ENCODE measurements around the gene OR51E2.

The OR51E2 gene

GRCh38 chr11:4680341-4680740, 17.3 kb downstream of the OR51E2 start:
- ChIA-PET POLR2A (no interaction called here), CTCF (no interaction called here)
- WGBS (ENCODE audit: insufficient coverage), result 0% methylated on average over 1 of the region's 3 CpGs
- H3K27me3 ChIP-seq (replicated peaks in 2 of 5; ENCODE audit: control insufficient read depth in 4 of 5, insufficient read depth in 5 of 5, low read length in 4 of 5), result no peaks in the 10 kb centered on the region
- H3K4me3 ChIP-seq (ENCODE audit: control insufficient read depth in 1 of 7, extremely low read depth in 1 of 7, insufficient read depth in 4 of 7, low read depth in 2 of 7, low read length in 6 of 7), result no peak overlapping the region
- no peaks in the 10 kb centered on the region for H3K36me3 ChIP-seq (ENCODE audit: control insufficient read depth in 4 of 4, insufficient read depth in 4 of 4, low read length in 3 of 4)
- no peak overlapping the region for H3K27ac ChIP-seq (ENCODE audit: insufficient read depth in 1 of 2, low read depth in 1 of 2, low read length in 2 of 2, poor library complexity in 1 of 2, severe bottlenecking in 2 of 2)
- DNase-seq, result no peak
- no peaks in the 10 kb centered on the region for H3K4me1 ChIP-seq (ENCODE audit: control extremely low read depth in 1 of 4, control insufficient read depth in 4 of 4, insufficient read depth in 4 of 4, low read length in 3 of 4)
- no peaks in the 10 kb centered on the region for H3K9me3 ChIP-seq (ENCODE audit: control extremely low read depth in 1 of 5, control insufficient read depth in 4 of 5, insufficient read depth in 2 of 5, low read depth in 1 of 5, low read length in 4 of 5)

GRCh38 chr11:4677948-4678347, 19.7 kb downstream of the OR51E2 start:
- H3K27ac ChIP-seq (ENCODE audit: insufficient read depth in 1 of 2, low read depth in 1 of 2, low read length in 2 of 2, poor library complexity in 1 of 2, severe bottlenecking in 2 of 2), result no peak overlapping the region
- ChIA-PET CTCF (no interaction called here), POLR2A (no interaction called here)
- H3K9me3 ChIP-seq (ENCODE audit: control extremely low read depth in 1 of 5, control insufficient read depth in 4 of 5, insufficient read depth in 2 of 5, low read depth in 1 of 5, low read length in 4 of 5), result no peaks in the 10 kb centered on the region
- H3K36me3 ChIP-seq (ENCODE audit: control insufficient read depth in 4 of 4, insufficient read depth in 4 of 4, low read length in 3 of 4), result no peaks in the 10 kb centered on the region
- DNase-seq, result no peak
- WGBS (ENCODE audit: insufficient coverage), result 100% methylated on average over 1 of the region's 2 CpGs
- no peaks in the 10 kb centered on the region for H3K4me1 ChIP-seq (ENCODE audit: control extremely low read depth in 1 of 4, control insufficient read depth in 4 of 4, insufficient read depth in 4 of 4, low read length in 3 of 4)
- H3K27me3 ChIP-seq (replicated peaks in 2 of 5; ENCODE audit: control insufficient read depth in 4 of 5, insufficient read depth in 5 of 5, low read length in 4 of 5), result no peaks in the 10 kb centered on the region
- no peak overlapping the region for H3K4me3 ChIP-seq (ENCODE audit: control insufficient read depth in 1 of 7, extremely low read depth in 1 of 7, insufficient read depth in 4 of 7, low read depth in 2 of 7, low read length in 6 of 7)

DNA sequence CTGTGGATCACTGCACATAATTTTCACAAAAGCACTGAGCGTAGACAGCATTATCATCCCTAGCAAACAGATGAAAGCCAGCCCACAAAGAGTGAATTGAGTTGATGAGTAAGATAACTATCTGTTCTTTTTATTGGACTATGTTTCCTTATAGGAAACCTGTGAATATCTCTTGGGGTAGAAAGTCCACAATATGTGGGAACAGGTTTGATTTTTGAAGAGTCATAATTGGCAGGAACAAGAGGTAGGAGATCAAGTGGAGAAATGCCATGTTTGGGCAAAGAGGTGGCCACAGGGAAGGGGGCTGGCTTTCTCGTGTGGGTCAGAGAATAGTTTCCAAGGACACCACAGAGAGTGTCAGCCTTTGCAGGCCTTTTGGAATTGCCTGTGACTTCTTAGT, 23.9 kb downstream of the OR51E2 start:
- DNase-seq, result no peak
- POLR2A ChIA-PET, result no interaction called here
- no peaks in the 10 kb centered on the region for H3K4me1 ChIP-seq (ENCODE audit: control extremely low read depth in 1 of 4, control insufficient read depth in 4 of 4, insufficient read depth in 4 of 4, low read length in 3 of 4)
- H3K9me3 ChIP-seq (ENCODE audit: control extremely low read depth in 1 of 5, control insufficient read depth in 4 of 5, insufficient read depth in 2 of 5, low read depth in 1 of 5, low read length in 4 of 5), result no peaks in the 10 kb centered on the region
- H3K36me3 ChIP-seq (ENCODE audit: control insufficient read depth in 4 of 4, insufficient read depth in 4 of 4, low read length in 3 of 4), result no peaks in the 10 kb centered on the region
- no peak overlapping the region for H3K4me3 ChIP-seq (ENCODE audit: control insufficient read depth in 1 of 7, extremely low read depth in 1 of 7, insufficient read depth in 4 of 7, low read depth in 2 of 7, low read length in 6 of 7)
- 67% methylated on average over 1 of the region's 2 CpGs for WGBS (ENCODE audit: insufficient coverage)
- peaks cover 0 to 1% (median 0%) of the 10 kb centered on the region in 5 experiments for H3K27me3 ChIP-seq (replicated peaks in 2 of 5; ENCODE audit: control insufficient read depth in 4 of 5, insufficient read depth in 5 of 5, low read length in 4 of 5)
- H3K27ac ChIP-seq (ENCODE audit: insufficient read depth in 1 of 2, low read depth in 1 of 2, low read length in 2 of 2, poor library complexity in 1 of 2, severe bottlenecking in 2 of 2), result no peak overlapping the region
- CTCF ChIA-PET, result no interaction called here

DNA sequence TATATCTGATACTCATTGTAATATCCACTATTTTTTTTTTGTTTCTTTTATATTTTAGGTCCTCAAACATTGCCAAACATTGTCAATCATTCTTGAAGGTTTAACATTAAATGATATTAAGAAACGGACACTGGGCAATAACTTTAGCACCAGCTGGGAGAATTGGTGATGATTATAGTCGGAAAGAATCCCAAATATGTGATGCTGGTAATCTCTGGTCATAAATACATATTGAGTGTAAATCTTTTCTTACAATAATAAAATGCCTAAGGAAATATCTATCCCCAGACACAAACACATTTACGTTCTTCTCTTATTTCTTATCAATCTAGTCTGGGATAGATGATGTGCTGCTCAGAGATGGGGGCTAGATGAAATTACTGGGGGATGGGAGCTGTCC, 25.2 kb downstream of the OR51E2 start:
- ChIA-PET POLR2A (no interaction called here), CTCF (no interaction called here)
- H3K4me1 ChIP-seq (ENCODE audit: control extremely low read depth in 1 of 4, control insufficient read depth in 4 of 4, insufficient read depth in 4 of 4, low read length in 3 of 4), result no peaks in the 10 kb centered on the region
- DNase-seq, result no peak
- WGBS (ENCODE audit: insufficient coverage), result no CpG with 5 or more reads among the region's 3 CpGs
- H3K36me3 ChIP-seq (ENCODE audit: control insufficient read depth in 4 of 4, insufficient read depth in 4 of 4, low read length in 3 of 4), result no peaks in the 10 kb centered on the region
- H3K9me3 ChIP-seq (ENCODE audit: control extremely low read depth in 1 of 5, control insufficient read depth in 4 of 5, insufficient read depth in 2 of 5, low read depth in 1 of 5, low read length in 4 of 5), result no peaks in the 10 kb centered on the region
- H3K27ac ChIP-seq (ENCODE audit: insufficient read depth in 1 of 2, low read depth in 1 of 2, low read length in 2 of 2, poor library complexity in 1 of 2, severe bottlenecking in 2 of 2), result no peak overlapping the region
- no peak overlapping the region for H3K4me3 ChIP-seq (ENCODE audit: control insufficient read depth in 1 of 7, extremely low read depth in 1 of 7, insufficient read depth in 4 of 7, low read depth in 2 of 7, low read length in 6 of 7)
- H3K27me3 ChIP-seq (replicated peaks in 2 of 5; ENCODE audit: control insufficient read depth in 4 of 5, insufficient read depth in 5 of 5, low read length in 4 of 5), result peaks cover 0 to 1% (median 0%) of the 10 kb centered on the region in 5 experiments

- H3K4me3 ChIP-seq (ENCODE audit: control insufficient read depth in 1 of 7, extremely low read depth in 1 of 7, insufficient read depth in 4 of 7, low read depth in 2 of 7, low read length in 6 of 7), result no peak overlapping the region
- POLR2A ChIA-PET, result no interaction called here
- no peak for DNase-seq
- H3K27ac ChIP-seq (ENCODE audit: insufficient read depth in 1 of 2, low read depth in 1 of 2, low read length in 2 of 2, poor library complexity in 1 of 2, severe bottlenecking in 2 of 2), result no peak overlapping the region
- WGBS (ENCODE audit: insufficient coverage), result 100% methylated on average over 1 of the region's 2 CpGs
- H3K27me3 ChIP-seq (replicated peaks in 2 of 5; ENCODE audit: control insufficient read depth in 4 of 5, insufficient read depth in 5 of 5, low read length in 4 of 5), result peaks cover 0 to 1% (median 0%) of the 10 kb centered on the region in 5 experiments
- H3K36me3 ChIP-seq (ENCODE audit: control insufficient read depth in 4 of 4, insufficient read depth in 4 of 4, low read length in 3 of 4), result no peaks in the 10 kb centered on the region
- no peaks in the 10 kb centered on the region for H3K4me1 ChIP-seq (ENCODE audit: control extremely low read depth in 1 of 4, control insufficient read depth in 4 of 4, insufficient read depth in 4 of 4, low read length in 3 of 4)
- H3K9me3 ChIP-seq (ENCODE audit: control extremely low read depth in 1 of 5, control insufficient read depth in 4 of 5, insufficient read depth in 2 of 5, low read depth in 1 of 5, low read length in 4 of 5), result no peaks in the 10 kb centered on the region
- CTCF ChIA-PET, result no interaction called here
Measured at GRCh38 chr11:4671741-4672140, 25.9 kb downstream of the OR51E2 start.

DNA sequence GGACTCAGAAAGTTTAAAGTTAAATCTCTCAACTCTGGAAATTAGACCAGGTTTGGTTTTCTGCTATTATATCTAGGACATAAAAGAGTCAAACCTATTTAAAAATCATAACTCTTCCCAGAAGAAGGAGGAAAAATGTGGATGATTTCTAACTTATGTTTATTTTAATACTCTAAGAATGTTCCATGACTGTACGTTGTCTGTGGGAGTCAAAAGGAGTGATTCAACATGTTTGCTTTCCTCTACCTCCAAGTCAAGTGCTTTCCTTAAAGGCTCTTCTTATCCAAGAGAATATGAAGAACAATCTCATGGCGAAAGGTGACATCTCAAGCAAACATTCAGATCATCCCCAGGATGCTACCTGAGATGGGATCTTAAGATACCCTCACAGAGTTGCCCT, 32.2 kb downstream of the OR51E2 start:
- no peak for DNase-seq
- ChIA-PET CTCF (no interaction called here), POLR2A (no interaction called here)
- 89% methylated on average over 1 of the region's 2 CpGs for WGBS (ENCODE audit: insufficient coverage)
- Histone ChIP-seq H3K27me3 (replicated peaks in 2 of 5; ENCODE audit: control insufficient read depth in 4 of 5, insufficient read depth in 5 of 5, low read length in 4 of 5) (no peaks in the 10 kb centered on the region), H3K4me3 (ENCODE audit: control insufficient read depth in 1 of 7, extremely low read depth in 1 of 7, insufficient read depth in 4 of 7, low read depth in 2 of 7, low read length in 6 of 7) (no peak overlapping the region), H3K9me3 (ENCODE audit: control extremely low read depth in 1 of 5, control insufficient read depth in 4 of 5, insufficient read depth in 2 of 5, low read depth in 1 of 5, low read length in 4 of 5) (no peaks in the 10 kb centered on the region), H3K4me1 (ENCODE audit: control extremely low read depth in 1 of 4, control insufficient read depth in 4 of 4, insufficient read depth in 4 of 4, low read length in 3 of 4) (no peaks in the 10 kb centered on the region), H3K27ac (ENCODE audit: insufficient read depth in 1 of 2, low read depth in 1 of 2, low read length in 2 of 2, poor library complexity in 1 of 2, severe bottlenecking in 2 of 2) (no peak overlapping the region), H3K36me3 (ENCODE audit: control insufficient read depth in 4 of 4, insufficient read depth in 4 of 4, low read length in 3 of 4) (no peaks in the 10 kb centered on the region)

DNA sequence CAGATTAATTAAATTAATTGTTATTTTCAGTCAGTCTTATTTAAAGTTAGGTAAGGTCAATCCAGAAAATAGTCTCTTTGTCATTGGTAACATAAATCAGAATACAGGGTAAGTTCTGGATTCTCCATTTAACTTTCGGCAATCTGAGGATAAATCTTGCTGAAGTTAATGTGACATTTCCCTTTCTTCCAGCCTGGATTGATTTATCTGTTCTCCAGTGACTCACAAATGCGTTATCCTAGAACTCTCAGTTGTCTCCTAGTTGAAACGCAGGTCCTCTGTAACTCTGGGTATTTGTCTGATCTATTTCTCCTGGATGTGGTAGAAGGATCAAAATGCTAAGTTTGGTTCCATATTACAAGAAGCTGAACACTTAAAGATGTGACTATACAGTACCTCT, 32.9 kb downstream of the OR51E2 start:
- WGBS (ENCODE audit: insufficient coverage), result 89% methylated on average over 2 of the region's 3 CpGs
- Histone ChIP-seq H3K9me3 (ENCODE audit: control extremely low read depth in 1 of 5, control insufficient read depth in 4 of 5, insufficient read depth in 2 of 5, low read depth in 1 of 5, low read length in 4 of 5) (no peaks in the 10 kb centered on the region), H3K4me3 (ENCODE audit: control insufficient read depth in 1 of 7, extremely low read depth in 1 of 7, insufficient read depth in 4 of 7, low read depth in 2 of 7, low read length in 6 of 7) (no peak overlapping the region), H3K27me3 (replicated peaks in 2 of 5; ENCODE audit: control insufficient read depth in 4 of 5, insufficient read depth in 5 of 5, low read length in 4 of 5) (no peaks in the 10 kb centered on the region), H3K27ac (ENCODE audit: insufficient read depth in 1 of 2, low read depth in 1 of 2, low read length in 2 of 2, poor library complexity in 1 of 2, severe bottlenecking in 2 of 2) (no peak overlapping the region), H3K4me1 (ENCODE audit: control extremely low read depth in 1 of 4, control insufficient read depth in 4 of 4, insufficient read depth in 4 of 4, low read length in 3 of 4) (no peaks in the 10 kb centered on the region), H3K36me3 (ENCODE audit: control insufficient read depth in 4 of 4, insufficient read depth in 4 of 4, low read length in 3 of 4) (no peaks in the 10 kb centered on the region)
- no peak for DNase-seq
- ChIA-PET POLR2A (no interaction called here), CTCF (no interaction called here)

- WGBS (ENCODE audit: insufficient coverage), result 100% methylated on average over 1 of the region's 3 CpGs
- CTCF ChIA-PET, result no interaction called here
- DNase-seq, result no peak
Measured at GRCh38 chr11:4664183-4664582, 33.5 kb downstream of the OR51E2 start.

More at GRCh38 chr11:4664183-4664582, 33.5 kb downstream of the OR51E2 start:
- POLR2A ChIA-PET, result no interaction called here
- H3K9me3 ChIP-seq (ENCODE audit: control extremely low read depth in 1 of 5, control insufficient read depth in 4 of 5, insufficient read depth in 2 of 5, low read depth in 1 of 5, low read length in 4 of 5), result no peaks in the 10 kb centered on the region
- H3K27me3 ChIP-seq (replicated peaks in 2 of 5; ENCODE audit: control insufficient read depth in 4 of 5, insufficient read depth in 5 of 5, low read length in 4 of 5), result no peaks in the 10 kb centered on the region
- H3K36me3 ChIP-seq (ENCODE audit: control insufficient read depth in 4 of 4, insufficient read depth in 4 of 4, low read length in 3 of 4), result no peaks in the 10 kb centered on the region
- no peak overlapping the region for H3K27ac ChIP-seq (ENCODE audit: insufficient read depth in 1 of 2, low read depth in 1 of 2, low read length in 2 of 2, poor library complexity in 1 of 2, severe bottlenecking in 2 of 2)
- no peak overlapping the region for H3K4me3 ChIP-seq (ENCODE audit: control insufficient read depth in 1 of 7, extremely low read depth in 1 of 7, insufficient read depth in 4 of 7, low read depth in 2 of 7, low read length in 6 of 7)
- H3K4me1 ChIP-seq (ENCODE audit: control extremely low read depth in 1 of 4, control insufficient read depth in 4 of 4, insufficient read depth in 4 of 4, low read length in 3 of 4), result no peaks in the 10 kb centered on the region
